ENCODE results near the gene PTK6. TPM values are rescaled to one million over a fixed set of nuclear protein-coding genes. Genes with fewer than 3 reads are reported as not detected.

PTK6 gene
- total and polyA plus RNA-seq, 9 donors = 0.07 to 0.46 (median 0.12) TPM; not detected in 2

DNA sequence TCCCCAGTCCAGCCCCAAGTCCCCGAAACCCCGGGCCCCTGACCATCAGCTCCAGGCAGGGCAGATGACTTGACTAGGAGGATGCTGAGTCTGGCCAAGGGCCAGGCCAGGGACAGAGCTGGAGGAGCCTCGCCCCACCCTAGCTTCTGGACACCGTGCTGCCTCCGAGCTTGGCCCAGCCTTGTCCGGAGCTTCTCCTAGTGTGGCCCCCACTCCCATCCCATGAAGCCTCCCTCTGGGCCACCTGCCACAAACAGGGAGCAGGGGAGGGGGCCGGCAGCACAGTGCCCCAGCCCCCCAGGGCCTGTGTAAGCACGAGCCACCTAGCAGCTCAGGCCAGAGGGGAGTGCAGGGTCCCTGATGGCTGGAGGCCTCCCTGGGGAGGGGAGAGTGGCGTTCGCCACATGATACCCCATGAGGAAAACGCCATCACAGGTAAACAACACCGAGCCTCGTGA, 43.6 kb downstream of the PTK6 start:
- Histone ChIP-seq H3K4me1 (ENCODE audit: insufficient read depth) (peaks cover 2% of the 10 kb centered on the region), H3K4me3 (no peak overlapping the region), H3K27ac (no peak overlapping the region), H3K36me3 (no peaks in the 10 kb centered on the region), H3K27me3 (no peaks in the 10 kb centered on the region), H3K9me3 (no peaks in the 10 kb centered on the region)
- no peak for TF ChIP-seq EP300 (IDR thresholded peaks at IDR 0.05)
- TF ChIP-seq POLR2A (IDR thresholded peaks at IDR 0.05) = no peak
- TF ChIP-seq CTCF (IDR thresholded peaks at IDR 0.05) = no peak
- no peak for DNase-seq
- intact Hi-C loops (cut with DNase I) = no loop called here
- WGBS, 3 donors = 52 to 64% (median 62%) methylated on average over 13 of the region's 13 CpGs

- DNase-seq = no peak
- intact Hi-C loops (cut with DNase I) = no loop called here
- no peaks in the 10 kb centered on the region for H3K36me3 ChIP-seq
- H3K9me3 ChIP-seq = no peaks in the 10 kb centered on the region
- H3K27me3 ChIP-seq = no peaks in the 10 kb centered on the region
- H3K4me3 ChIP-seq = no peak overlapping the region
- H3K4me1 ChIP-seq (ENCODE audit: insufficient read depth) = peaks cover 2% of the 10 kb centered on the region
- no peak overlapping the region for H3K27ac ChIP-seq
- no peak for TF ChIP-seq EP300 (IDR thresholded peaks at IDR 0.05)
- WGBS, 3 donors = 89 to 91% (median 90%) methylated on average over 14 of the region's 14 CpGs
These were observed 44.2 kb downstream of the PTK6 start for GRCh38 chr20:63492982-63493381.

DNA sequence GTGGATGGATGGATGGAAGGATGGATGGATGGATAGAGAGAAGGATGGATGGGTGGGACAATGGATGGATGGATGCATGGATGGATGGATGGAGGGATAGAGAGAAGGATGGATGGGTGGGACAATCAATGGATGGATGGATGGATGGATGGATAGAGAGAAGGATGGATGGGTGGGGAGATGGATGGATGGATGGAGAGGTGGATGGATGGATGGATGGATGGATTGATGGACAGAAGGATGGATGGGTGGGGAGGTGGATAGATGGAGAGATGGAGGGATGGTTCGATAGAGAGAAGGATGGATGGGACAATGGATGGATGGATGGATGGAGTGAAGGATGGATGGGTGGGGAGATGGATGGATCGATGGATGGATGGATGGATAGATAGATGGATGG, 44.7 kb downstream of the PTK6 start:
- DNase-seq = no peak
- WGBS, 3 donors = 91 to 95% (median 92%) methylated on average over 2 of the region's 2 CpGs
- H3K27me3 ChIP-seq = no peaks in the 10 kb centered on the region

GRCh38 chr20:63491635-63492230, 45.4 kb downstream of the PTK6 start:
- Histone ChIP-seq H3K4me3 (no peak overlapping the region), H3K27me3 (no peaks in the 10 kb centered on the region), H3K9me3 (no peaks in the 10 kb centered on the region), H3K27ac (no peak overlapping the region), H3K4me1 (ENCODE audit: insufficient read depth) (peaks cover 2% of the 10 kb centered on the region), H3K36me3 (no peaks in the 10 kb centered on the region)
- DNase-seq = no peak
- WGBS, 3 donors = 54 to 90% (median 60%) methylated on average over 4 of the region's 4 CpGs
- TF ChIP-seq CTCF (IDR thresholded peaks at IDR 0.05) (no peak), POLR2A (IDR thresholded peaks at IDR 0.05) (no peak), EP300 (IDR thresholded peaks at IDR 0.05) (no peak)
- intact Hi-C loops (cut with DNase I) = no loop called here

More for the DNA sequence above, 44.7 kb downstream of the PTK6 start:
- no peaks in the 10 kb centered on the region for H3K36me3 ChIP-seq
- H3K9me3 ChIP-seq = no peaks in the 10 kb centered on the region
- H3K27ac ChIP-seq = no peak overlapping the region
- peaks cover 2% of the 10 kb centered on the region for H3K4me1 ChIP-seq (ENCODE audit: insufficient read depth)
- intact Hi-C loops (cut with DNase I) = no loop called here
- no peak overlapping the region for H3K4me3 ChIP-seq
- no peak for TF ChIP-seq POLR2A (IDR thresholded peaks at IDR 0.05)
- TF ChIP-seq EP300 (IDR thresholded peaks at IDR 0.05) = no peak

DNA sequence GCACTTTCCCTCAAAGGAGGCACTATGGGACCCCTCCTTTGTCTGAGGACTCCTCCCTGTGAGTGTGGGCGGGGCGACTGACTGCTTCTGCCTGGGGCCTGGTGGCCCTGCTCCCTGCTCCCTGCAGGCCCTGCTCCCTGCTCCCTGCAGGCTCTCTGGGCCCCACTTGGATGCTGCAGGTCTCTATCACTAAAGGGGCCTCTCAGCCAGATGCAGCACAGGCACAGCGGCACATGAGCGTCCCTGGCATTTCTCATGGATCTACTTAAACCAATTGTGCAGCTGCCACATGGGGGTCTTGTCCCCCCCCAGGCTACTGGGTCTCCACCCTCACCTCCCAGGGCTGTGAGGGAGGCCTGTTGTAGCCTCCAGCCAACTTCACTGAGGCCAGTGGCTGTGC, 46.1 kb downstream of the PTK6 start:
- H3K27me3 ChIP-seq = no peaks in the 10 kb centered on the region
- DNase-seq = no peak
- intact Hi-C loops (cut with DNase I) = no loop called here
- no peaks in the 10 kb centered on the region for H3K4me1 ChIP-seq (ENCODE audit: insufficient read depth)
- no peaks in the 10 kb centered on the region for H3K36me3 ChIP-seq
- WGBS, 3 donors = 73 to 80% (median 77%) methylated on average over 4 of the region's 4 CpGs
- peaks cover 0 to 5% of the 10 kb centered on the region in 2 donors for H3K9me3 ChIP-seq
- no peak for TF ChIP-seq POLR2A (IDR thresholded peaks at IDR 0.05)
- no peak for TF ChIP-seq CTCF (IDR thresholded peaks at IDR 0.05)
- no peak for TF ChIP-seq EP300 (IDR thresholded peaks at IDR 0.05)
- H3K4me3 ChIP-seq = no peak overlapping the region
- no peak overlapping the region for H3K27ac ChIP-seq
